Neural progenitor cell (in vitro differentiated cells): ENCODE measurements around the gene GABRB2.

Experiments used
- CTCF ChIP-seq: fragments of 200-600 bp; sonication (generic); IDR thresholded peaks from 2 replicates; pipeline ENCODE4 v1.5.1; 2017; ENCODE audit warnings: antibody characterized with exemption, mild to moderate bottlenecking
- EZH2 ChIP-seq: fragments of 200-600 bp; sonication (generic); IDR thresholded peaks from 2 replicates; pipeline ENCODE4 v1.6.1; 2017; ENCODE audit warnings: antibody characterized with exemption, mild to moderate bottlenecking, moderate library complexity
- EZH2phosphoT487 ChIP-seq: fragments of 200-600 bp; sonication (generic); IDR thresholded peaks from 2 replicates; pipeline ENCODE4 v1.6.1; 2017; ENCODE audit warnings: antibody characterized with exemption

- TF ChIP-seq CTCF (no peak), EZH2 (no peak), EZH2phosphoT487 (no peak)
Observed at GRCh38 chr5:161382685-161383084, 163.8 kb downstream of the GABRB2 start.
